ENCODE results near the gene PHLDA1.

DNA sequence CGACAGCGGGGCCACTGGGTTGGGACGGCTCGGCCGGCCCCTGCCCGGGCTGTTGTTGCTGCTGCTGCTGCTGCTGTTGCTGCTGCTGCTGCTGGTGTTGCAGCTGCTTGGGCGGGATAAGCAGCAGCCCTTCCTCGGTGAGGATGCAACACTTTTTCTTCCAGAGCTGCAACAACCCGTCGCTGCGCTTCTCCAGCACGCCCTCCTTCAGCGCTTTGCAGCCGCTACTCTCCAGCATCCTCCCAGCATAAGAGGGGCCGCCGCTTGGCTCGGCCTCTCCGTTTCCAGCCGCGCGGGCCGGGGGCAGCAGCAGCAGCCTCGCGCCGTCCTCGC, 529 bp downstream of the PHLDA1 start:
- TF ChIP-seq EZH2 (IDR thresholded peaks at IDR 0.05; ENCODE audit: insufficient read depth, poor library complexity, severe bottlenecking) (no peak), EZH2phosphoT487 (IDR thresholded peaks at IDR 0.05; ENCODE audit: insufficient read depth, low read depth) (no peak)

Data from GM23248 (cell line).